ENCODE measurements around the gene NDUFC1.
"Not testable (repeated sequence)": the region's sequence is repeated elsewhere in the genome, so short reads cannot be mapped to it uniquely, and the experiment has no call there.

NDUFC1 gene

DNA sequence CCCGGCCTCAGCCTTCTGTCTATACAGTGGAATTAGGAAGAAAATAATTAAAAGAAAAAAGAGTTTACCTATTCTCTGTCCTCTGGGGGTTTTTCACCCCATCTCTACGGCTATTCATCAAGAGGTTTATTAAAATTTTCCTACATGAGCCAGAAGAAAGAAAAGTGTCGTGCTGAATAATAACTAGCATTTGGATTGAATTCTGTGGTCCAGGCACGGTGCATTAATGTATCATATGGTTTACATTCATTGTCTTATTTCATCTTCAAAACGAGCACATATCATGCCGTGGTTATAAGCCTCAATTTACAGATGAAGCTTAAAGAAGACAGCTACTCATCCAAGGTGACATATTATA lies 6.4 kb downstream of the NDUFC1 start:
- DNase-seq, result no peak

GRCh38 chr4:139295206-139295941 lies 6.9 kb downstream of the NDUFC1 start:
- peak; percentile 99 for DNase-seq

- DNase-seq, result no peak
These were observed 16.0 kb downstream of the NDUFC1 start for GRCh38 chr4:139286186-139286698.

DNA sequence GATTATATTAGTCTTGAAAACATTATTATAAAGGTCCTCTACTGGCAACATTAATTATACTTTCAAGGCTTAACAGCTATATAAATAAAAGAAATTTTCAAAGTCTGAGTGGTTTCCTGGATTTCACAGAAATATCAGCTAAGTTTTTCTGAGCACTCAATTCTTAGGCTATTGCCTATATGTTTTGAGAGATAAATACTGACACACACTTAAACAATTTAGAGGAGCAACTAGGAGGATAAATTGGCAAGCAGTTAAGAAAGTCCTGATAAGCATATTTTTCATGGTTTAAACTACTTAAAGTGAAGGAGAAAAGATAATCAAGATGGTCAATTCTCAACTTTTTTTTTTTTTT lies 19.6 kb downstream of the NDUFC1 start:
- DNase-seq, result no peak

GRCh38 chr4:139282065-139282720 lies 20.1 kb downstream of the NDUFC1 start:
- no peak for DNase-seq

- DNase-seq, result peak; percentile 33
These were observed 22.3 kb downstream of the NDUFC1 start, which contains the start of gene MGARP for GRCh38 chr4:139279760-139280620. TSS of gene MGARP (minus strand) at chr4:139280225. CDS start at chr4:139280158, 67 bp downstream.

DNA sequence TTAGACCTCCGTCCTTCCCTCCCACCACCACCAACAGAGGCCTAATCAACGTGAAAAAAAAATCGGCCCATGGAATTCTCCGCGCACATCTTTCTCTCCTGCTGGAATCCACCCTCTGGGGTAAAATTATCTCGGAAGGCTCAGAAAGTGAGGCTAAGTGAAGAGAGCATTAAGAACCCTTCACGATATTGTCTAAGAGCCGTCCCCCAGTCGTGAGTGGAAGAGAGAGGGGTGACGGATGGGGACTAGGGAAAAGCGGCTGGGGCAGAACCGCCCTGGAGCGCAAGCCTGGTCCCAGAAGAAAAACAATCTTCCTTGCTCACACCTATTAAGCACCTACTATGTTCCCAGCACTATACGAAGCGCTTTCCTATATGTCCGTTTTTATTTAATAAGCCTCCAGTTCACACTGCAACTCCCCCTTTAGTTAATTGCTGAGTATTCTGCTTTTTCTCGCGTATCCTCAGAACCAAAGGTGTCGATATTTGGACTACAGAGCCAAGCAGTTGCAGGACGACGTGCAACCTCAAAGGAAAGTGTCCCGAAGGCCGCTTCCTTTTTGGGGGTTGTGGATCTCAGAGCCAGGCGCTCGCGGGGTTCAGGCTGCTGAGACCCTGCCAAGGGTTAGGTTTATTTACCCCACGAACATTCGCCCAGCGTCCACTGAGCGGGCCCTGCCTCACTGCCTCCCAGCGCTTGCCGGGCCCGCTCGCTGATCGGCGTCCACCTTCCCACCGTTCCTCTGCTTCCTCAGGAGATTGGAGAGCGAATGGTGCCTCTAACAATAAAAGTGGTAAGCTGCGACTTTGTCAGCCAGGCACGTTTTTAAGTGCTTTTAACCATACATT lies 23.1 kb downstream of the NDUFC1 start:
- peak; percentile 13 for DNase-seq

- no peak for DNase-seq
These were observed 23.8 kb downstream of the NDUFC1 start for GRCh38 chr4:139278485-139278884.

DNA sequence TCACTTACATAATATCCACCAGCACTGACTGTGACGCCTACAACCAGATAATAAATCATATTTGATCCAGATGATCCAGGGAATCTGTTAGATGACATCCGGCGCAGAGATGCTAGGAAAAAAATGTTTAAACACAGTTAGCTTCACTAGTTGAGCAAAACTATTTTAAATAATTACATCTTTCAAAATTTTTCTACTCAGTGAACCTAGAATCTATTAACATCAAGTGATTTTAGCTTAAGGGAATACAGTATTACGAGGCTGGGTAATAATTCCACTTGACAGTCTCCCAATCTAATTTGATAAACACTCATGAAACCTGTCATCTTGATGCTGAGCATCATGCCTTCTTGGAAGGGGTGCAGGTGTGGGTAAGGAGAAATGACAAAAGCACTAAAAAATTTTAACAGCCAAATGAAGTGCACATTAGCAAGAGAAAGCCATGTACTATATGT lies 27.0 kb downstream of the NDUFC1 start:
- no peak for DNase-seq

DNA sequence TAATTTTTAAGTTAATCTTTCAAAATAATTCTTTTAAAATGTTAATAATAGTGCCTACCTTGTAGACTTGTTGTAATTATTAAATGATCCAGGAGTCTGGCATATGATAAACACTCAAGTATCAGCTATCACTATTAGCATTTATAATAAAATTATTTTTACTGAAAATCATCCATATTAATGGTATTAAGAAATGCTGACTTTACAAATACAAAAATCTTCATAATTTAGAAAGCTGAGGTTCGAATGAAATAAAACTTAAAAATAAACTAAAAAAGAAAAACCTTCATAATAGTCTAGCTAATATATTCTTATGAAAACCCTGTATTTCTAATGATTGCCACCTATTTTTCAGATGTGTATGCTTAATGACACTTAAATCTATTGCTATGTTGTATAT lies 27.5 kb downstream of the NDUFC1 start:
- DNase-seq, result no peak

GRCh38 chr4:139273835-139274234 lies 28.4 kb downstream of the NDUFC1 start:
- DNase-seq, result no peak

DNA sequence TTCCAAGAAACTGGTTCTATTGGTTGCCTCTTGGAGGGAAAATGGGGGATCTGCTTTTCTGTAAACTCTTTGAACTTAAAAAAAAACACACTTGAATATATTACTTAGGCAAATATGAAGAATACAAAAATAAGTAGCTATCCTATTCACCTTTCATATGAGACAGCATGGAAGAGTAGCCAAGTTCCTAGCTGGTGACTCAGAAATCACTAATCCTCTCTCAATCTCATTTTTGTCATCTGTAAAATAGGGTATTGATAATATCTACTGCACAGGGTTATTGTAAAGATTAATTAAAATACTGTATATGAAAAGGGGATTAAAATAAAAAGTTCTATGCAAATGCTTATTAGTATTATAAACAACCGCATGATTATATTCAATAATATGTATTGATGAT lies 35.0 kb downstream of the NDUFC1 start:
- no peak for DNase-seq

DNA sequence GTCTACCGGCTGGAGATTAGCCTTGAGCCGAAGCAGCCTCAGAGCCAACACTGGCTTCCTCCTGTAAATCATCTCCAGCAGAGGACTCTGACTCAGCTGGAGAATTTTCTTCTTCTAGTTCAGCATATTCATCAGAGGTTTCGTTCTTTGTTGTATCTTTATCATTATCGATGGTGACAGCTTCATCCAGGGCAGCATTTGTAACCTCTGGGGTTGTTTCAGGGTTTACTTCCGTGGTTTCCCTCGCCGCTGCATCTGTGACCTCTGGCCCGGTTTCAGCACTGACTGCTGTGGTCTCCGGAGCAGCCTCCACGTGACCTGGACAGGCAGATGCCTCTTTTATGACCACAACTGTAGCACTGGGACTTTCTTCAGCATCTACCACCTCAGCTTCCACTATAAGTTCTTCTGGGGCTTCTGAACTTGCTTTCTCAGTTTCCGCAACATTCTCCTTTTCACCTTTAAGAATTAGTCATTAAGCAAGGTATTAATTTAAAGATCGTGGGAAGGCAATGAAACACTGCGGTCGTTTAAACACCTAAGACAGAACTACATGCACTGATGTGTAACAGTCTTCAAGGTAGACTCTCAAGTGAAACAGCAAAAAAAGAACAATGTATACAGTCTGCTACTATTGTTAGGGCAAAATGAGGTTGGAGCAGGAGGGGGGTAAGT lies 35.6 kb downstream of the NDUFC1 start:
- peak; percentile 72 for DNase-seq

- no peak for DNase-seq
These were observed 36.1 kb downstream of the NDUFC1 start for GRCh38 chr4:139266208-139266582.

DNA sequence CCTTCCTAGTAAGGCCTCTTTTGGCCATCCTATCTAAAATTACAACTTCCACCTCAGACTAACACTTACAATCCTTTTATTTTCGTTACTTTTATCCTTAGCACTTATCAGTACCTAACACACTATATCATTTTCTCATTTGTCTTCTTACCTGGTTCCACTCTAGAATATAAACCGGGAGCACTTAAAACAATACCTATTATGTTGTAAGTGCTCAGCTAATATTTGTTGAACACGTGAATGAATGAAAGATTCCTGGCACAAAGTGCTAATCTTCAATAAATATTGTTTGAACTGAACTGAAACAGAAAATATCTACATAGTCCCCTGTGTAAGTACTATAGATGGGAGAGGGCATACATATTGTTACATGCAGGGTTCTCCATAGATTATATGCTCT lies 36.6 kb downstream of the NDUFC1 start:
- no peak for DNase-seq

DNA sequence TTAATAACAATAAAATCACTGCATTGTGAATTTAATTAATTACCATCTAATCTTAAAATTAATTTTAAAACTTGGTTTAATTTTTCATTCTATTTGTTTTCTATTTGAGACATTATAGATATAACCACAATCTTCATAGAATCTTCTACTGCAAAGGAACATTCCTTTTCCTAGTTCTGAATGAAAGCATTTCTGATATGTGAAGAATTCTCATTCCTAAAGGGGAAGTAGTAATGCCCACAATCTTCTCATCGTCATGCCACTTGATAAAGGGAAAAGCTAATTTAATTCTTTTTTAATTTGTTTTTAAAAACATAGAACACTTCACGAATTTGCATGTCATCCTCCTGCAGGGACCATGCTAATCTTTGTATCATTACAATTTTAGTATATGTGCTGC lies 45.9 kb downstream of the NDUFC1 start:
- no peak for DNase-seq

DNA sequence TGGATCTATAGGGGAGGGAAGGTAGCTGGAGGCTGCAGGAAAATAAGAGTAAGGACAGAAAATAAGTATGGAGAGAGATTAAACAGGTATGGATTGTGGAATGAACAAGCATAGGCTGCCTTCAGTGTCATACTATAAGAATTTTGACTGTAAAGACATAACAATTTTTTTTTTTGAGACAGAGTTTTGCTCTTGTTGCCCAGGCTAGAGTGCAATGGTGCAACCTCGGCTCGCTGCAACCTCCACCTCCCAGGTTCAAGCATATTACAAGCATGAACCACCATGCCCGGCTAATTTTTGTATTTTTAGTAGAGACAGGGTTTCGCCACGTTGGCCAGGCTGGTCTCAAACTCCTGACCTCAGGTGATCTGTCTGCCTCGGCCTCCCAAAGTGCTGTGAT lies 46.7 kb downstream of the NDUFC1 start:
- not testable (repeated sequence) for DNase-seq

- no peak for DNase-seq
These were observed 48.6 kb downstream of the NDUFC1 start for GRCh38 chr4:139253713-139254112.

DNA sequence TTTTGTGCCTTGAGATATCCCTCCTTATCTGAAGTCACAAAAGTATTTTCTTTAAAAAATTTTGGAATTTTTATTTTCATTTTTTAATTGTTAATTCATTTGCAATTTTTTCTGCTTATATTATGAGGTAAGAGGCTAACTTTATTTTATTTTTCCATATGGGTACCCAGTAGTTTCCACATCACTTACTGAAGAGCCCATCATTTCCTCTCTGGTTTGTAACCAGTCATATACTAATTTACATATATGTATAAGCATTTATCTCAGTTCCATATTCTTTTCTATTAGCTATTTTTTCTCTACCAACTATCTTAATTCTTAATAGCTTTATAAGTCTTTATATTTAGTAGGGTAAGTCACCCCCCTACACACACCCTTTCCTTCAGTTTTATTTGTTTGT lies 49.2 kb downstream of the NDUFC1 start:
- DNase-seq, result no peak

GRCh38 chr4:139247700-139248238 lies 54.5 kb downstream of the NDUFC1 start:
- no peak for DNase-seq

- DNase-seq, result no peak
These were observed 55.0 kb downstream of the NDUFC1 start for GRCh38 chr4:139247241-139247640.

DNA sequence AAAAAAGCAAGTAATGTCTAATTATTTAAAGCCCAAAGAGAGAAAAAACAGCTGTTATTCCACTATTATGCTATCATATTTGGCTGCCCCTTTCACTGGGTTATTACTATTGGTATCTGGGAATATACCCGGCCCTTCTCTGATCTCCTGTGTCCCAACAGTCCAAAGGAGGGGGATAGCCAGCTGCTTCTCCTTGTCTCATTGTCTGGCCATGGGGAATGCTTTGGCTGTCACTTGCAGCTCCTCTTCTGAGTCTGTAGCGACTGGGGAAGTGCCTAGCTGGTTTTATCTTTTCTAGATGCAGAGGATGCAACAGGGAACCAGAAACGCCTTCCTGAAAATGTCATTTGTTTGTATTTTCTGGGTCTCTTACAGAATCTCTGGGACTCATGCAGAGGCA lies 56.1 kb downstream of the NDUFC1 start:
- DNase-seq, result no peak
